Measurements from ENCODE around the gene OTOG. TPM values are rescaled to one million over a fixed set of nuclear protein-coding genes. Genes with fewer than 3 reads are reported as not detected.

The OTOG gene, protein sequence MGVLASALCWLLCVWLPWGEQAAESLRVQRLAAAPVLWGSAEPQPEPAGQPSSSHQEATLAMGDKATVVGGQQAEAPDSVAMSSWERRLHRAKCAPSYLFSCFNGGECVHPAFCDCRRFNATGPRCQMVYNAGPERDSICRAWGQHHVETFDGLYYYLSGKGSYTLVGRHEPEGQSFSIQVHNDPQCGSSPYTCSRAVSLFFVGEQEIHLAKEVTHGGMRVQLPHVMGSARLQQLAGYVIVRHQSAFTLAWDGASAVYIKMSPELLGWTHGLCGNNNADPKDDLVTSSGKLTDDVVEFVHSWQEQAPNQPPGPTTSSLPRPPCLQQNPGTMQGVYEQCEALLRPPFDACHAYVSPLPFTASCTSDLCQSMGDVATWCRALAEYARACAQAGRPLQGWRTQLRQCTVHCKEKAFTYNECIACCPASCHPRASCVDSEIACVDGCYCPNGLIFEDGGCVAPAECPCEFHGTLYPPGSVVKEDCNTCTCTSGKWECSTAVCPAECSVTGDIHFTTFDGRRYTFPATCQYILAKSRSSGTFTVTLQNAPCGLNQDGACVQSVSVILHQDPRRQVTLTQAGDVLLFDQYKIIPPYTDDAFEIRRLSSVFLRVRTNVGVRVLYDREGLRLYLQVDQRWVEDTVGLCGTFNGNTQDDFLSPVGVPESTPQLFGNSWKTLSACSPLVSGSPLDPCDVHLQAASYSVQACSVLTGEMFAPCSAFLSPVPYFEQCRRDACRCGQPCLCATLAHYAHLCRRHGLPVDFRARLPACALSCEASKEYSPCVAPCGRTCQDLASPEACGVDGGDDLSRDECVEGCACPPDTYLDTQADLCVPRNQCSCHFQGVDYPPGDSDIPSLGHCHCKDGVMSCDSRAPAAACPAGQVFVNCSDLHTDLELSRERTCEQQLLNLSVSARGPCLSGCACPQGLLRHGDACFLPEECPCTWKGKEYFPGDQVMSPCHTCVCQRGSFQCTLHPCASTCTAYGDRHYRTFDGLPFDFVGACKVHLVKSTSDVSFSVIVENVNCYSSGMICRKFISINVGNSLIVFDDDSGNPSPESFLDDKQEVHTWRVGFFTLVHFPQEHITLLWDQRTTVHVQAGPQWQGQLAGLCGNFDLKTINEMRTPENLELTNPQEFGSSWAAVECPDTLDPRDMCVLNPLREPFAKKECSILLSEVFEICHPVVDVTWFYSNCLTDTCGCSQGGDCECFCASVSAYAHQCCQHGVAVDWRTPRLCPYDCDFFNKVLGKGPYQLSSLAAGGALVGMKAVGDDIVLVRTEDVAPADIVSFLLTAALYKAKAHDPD (N-terminal part only)
- total RNA-seq: 0.63 TPM

DNA sequence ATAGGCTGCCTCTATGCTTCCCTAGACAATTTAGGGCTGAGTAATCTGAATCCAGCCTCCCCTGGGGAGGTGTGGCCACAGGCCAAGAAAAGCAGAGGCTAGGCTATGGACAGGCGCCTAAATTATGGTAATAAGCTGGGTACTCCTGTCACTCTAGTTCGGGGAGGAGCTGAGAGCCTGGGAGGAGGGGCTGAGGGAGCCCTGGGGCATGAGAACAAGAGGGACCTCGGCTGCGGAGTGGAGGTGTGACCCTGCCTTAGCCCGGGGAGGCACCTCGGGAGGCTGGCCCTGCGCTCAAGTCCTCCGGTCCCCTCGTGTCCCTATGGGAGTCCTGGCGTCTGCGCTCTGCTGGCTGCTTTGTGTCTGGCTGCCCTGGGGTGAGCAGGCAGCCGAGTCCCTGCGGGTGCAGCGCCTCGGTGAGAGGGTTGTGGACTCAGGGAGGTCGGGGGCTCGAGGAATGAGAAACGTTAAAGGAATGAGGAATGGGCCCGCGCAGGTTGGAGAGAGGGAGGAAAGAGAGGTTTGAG is at the start of gene OTOG:
OTOG (plus strand) TSS at position 209 of the 527 bp plus-strand sequence; CDS start at position 323, 114 bp downstream.

DNA sequence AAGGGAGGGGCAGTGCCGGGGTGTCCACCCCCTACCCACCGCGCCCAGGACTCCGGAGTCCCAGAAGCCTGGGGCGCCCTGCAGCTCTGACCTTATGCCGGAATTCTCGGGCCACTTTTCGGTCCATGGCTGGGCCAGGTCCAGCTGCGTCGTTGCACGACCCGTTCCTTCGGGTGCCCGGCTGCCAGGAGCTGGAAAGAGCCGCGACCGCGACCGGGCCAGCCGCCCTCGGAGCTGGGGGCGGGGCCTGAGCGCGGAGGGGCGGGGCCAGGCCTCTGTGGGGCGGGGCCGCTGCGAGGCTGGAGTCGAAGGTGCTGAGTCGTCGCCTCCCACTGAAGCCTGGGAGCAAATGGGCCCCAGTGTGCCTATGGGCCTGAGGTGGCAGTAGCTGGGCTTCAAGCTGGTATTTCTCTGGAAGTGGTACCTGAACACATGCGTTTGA is 2.9 kb upstream of the OTOG start, which contains the start of gene USH1C:
USH1C (minus strand) TSS at position 236 of the 442 bp plus-strand sequence; CDS start at position 127, 109 bp downstream.

Other genes with a start within 250 kb of the OTOG start
- 23.8 TPM for gene NCR3LG1, start 195.5 kb upstream of the OTOG start, total RNA-seq
- gene KCNJ11, start 158.6 kb upstream of the OTOG start, total RNA-seq: 12.2 TPM
- 34.7 TPM for gene ABCC8, start 70.4 kb upstream of the OTOG start, total RNA-seq
- 0.94 TPM for gene USH1C, start 2.8 kb upstream of the OTOG start, total RNA-seq
- not detected for gene MYOD1, start 172.3 kb downstream of the OTOG start, total RNA-seq
- 15.7 TPM for gene KCNC1, start 187.5 kb downstream of the OTOG start, total RNA-seq

All from parietal lobe (tissue), 1 donor.